Immature natural killer cell (primary cell): ENCODE results near the gene KITLG. TPM values are rescaled to one million over a fixed set of nuclear protein-coding genes. Genes with fewer than 3 reads are reported as not detected.
"Not testable (repeated sequence)": the region's sequence is repeated elsewhere in the genome, so short reads cannot be mapped to it uniquely, and the experiment has no call there.

Source experiments
- DNase-seq, 3 donors: peaks; one replicate each; pipeline ENCODE4 v3.0.0; 2022; ENCODE audit warnings: mixed read lengths in 1 of 3
- H3K27ac Mint-ChIP-seq, 6 donors: one replicate each; pipeline ENCODE4 v1.8.0; 2020; ENCODE audit warnings: mixed read lengths in 6 of 6, mild to moderate bottlenecking in 5 of 6, inconsistent platforms in 4 of 6, moderate library complexity in 3 of 6
- H3K27me3 Mint-ChIP-seq, 3 donors: one replicate each; pipeline ENCODE4 v1.8.0; 2020 to 2021; ENCODE audit warnings: low read depth in 3 of 3, mild to moderate bottlenecking in 3 of 3, mixed read lengths in 3 of 3, moderate library complexity in 3 of 3, inconsistent platforms in 1 of 3
- H3K36me3 Mint-ChIP-seq, 3 donors: one replicate each; pipeline ENCODE4 v1.8.0; 2020; ENCODE audit warnings: mixed read lengths in 3 of 3, inconsistent platforms in 2 of 3, mild to moderate bottlenecking in 2 of 3
- H3K4me1 Mint-ChIP-seq, 2 donors: one replicate each; pipeline ENCODE4 v1.8.0; 2020; ENCODE audit warnings: inconsistent platforms in 2 of 2, mild to moderate bottlenecking in 2 of 2, mixed read lengths in 2 of 2, moderate library complexity in 1 of 2
- H3K4me3 Mint-ChIP-seq, 5 donors: one replicate each; pipeline ENCODE4 v1.8.0; 2020; ENCODE audit warnings: mild to moderate bottlenecking in 5 of 5, mixed read lengths in 5 of 5, inconsistent platforms in 3 of 5, moderate library complexity in 3 of 5
- H3K9me3 Mint-ChIP-seq, 6 donors: one replicate each; pipeline ENCODE4 v1.8.0; 2020; ENCODE audit warnings: mild to moderate bottlenecking in 6 of 6, mixed read lengths in 6 of 6, inconsistent platforms in 4 of 6, moderate library complexity in 3 of 6
- polyA plus RNA-seq, 3 donors: library from polyadenylated mRNA; unstranded; fragments of 300-500 nt; fragmentation: Illumina TruSeq; gene quantifications; one replicate each; pipeline ENCODE4 v1.2.3, GENCODE V29; 2021

KITLG gene
- not detected for polyA plus RNA-seq

- DNase-seq: no peak
- H3K4me3 Mint-ChIP-seq: peak within 1 kb of the TSS in 1 of 5 donors; percentile 17
Observed at GRCh38 chr12:88580051-88580871, at the start of gene KITLG. Gene KITLG (minus strand): TSS chr12:88580471. CDS start chr12:88580278, 193 bp downstream.

GRCh38 chr12:88628856-88629509 lies 48.7 kb upstream of the KITLG start:
- no peak for DNase-seq
- Mint-ChIP-seq H3K4me3 (no peak overlapping the region), H3K4me1 (no peaks in the 10 kb centered on the region), H3K27me3 (peaks cover 0 to 2% (median 0%) of the 10 kb centered on the region in 3 donors), H3K36me3 (no peaks in the 10 kb centered on the region), H3K9me3 (peaks cover 0 to 5% (median under 1%) of the 10 kb centered on the region in 6 donors), H3K27ac (no peak overlapping the region)

More at GRCh38 chr12:88580051-88580871, at the start of gene KITLG:
- no peak within 1 kb of the TSS for H3K27ac Mint-ChIP-seq
- H3K27me3 Mint-ChIP-seq: peaks cover 5 to 10% (median 8%) of the 10 kb centered on the region in 3 donors
- H3K4me1 Mint-ChIP-seq: peaks cover 0 to 3% of the 10 kb centered on the region in 2 donors
- H3K9me3 Mint-ChIP-seq: peaks cover 2 to 11% (median 4%) of the 10 kb centered on the region in 6 donors
- no peaks in the 10 kb centered on the region for H3K36me3 Mint-ChIP-seq

- H3K4me3 Mint-ChIP-seq, H3K27ac Mint-ChIP-seq, H3K4me1 Mint-ChIP-seq, H3K36me3 Mint-ChIP-seq, DNase-seq, H3K9me3 Mint-ChIP-seq, H3K27me3 Mint-ChIP-seq: not testable (repeated sequence)
Observed at GRCh38 chr12:88628035-88628434, 47.8 kb upstream of the KITLG start.

- no peak overlapping the region for H3K27ac Mint-ChIP-seq
- DNase-seq: no peak
- no peak overlapping the region for H3K4me3 Mint-ChIP-seq
- H3K9me3 Mint-ChIP-seq: peaks cover 0 to 5% (median 2%) of the 10 kb centered on the region in 6 donors
- peaks cover 0 to 2% (median 0%) of the 10 kb centered on the region in 3 donors for H3K27me3 Mint-ChIP-seq
- no peaks in the 10 kb centered on the region for H3K4me1 Mint-ChIP-seq
- H3K36me3 Mint-ChIP-seq: no peaks in the 10 kb centered on the region
Observed at GRCh38 chr12:88627501-88627900, 47.2 kb upstream of the KITLG start.

- DNase-seq: no peak
- no peaks in the 10 kb centered on the region for H3K4me1 Mint-ChIP-seq
- H3K9me3 Mint-ChIP-seq: peaks cover 0 to 14% (median 1%) of the 10 kb centered on the region in 6 donors
- H3K27ac Mint-ChIP-seq: no peak overlapping the region
- H3K27me3 Mint-ChIP-seq: no peaks in the 10 kb centered on the region
- H3K4me3 Mint-ChIP-seq: no peak overlapping the region
- H3K36me3 Mint-ChIP-seq: no peaks in the 10 kb centered on the region
Observed at GRCh38 chr12:88625356-88625755, 45.1 kb upstream of the KITLG start.

GRCh38 chr12:88624911-88625310 lies 44.6 kb upstream of the KITLG start:
- Mint-ChIP-seq H3K9me3 (peaks cover 0 to 14% (median 1%) of the 10 kb centered on the region in 6 donors), H3K4me3 (no peak overlapping the region), H3K36me3 (no peaks in the 10 kb centered on the region), H3K27me3 (no peaks in the 10 kb centered on the region), H3K4me1 (no peaks in the 10 kb centered on the region), H3K27ac (no peak overlapping the region)
- DNase-seq: no peak

GRCh38 chr12:88623777-88624548 lies 43.7 kb upstream of the KITLG start:
- peaks cover 0 to 14% (median 1%) of the 10 kb centered on the region in 6 donors for H3K9me3 Mint-ChIP-seq
- H3K4me1 Mint-ChIP-seq: no peaks in the 10 kb centered on the region
- H3K27me3 Mint-ChIP-seq: no peaks in the 10 kb centered on the region
- DNase-seq: no peak
- no peaks in the 10 kb centered on the region for H3K36me3 Mint-ChIP-seq
- no peak overlapping the region for H3K4me3 Mint-ChIP-seq
- H3K27ac Mint-ChIP-seq: no peak overlapping the region

- H3K9me3 Mint-ChIP-seq: peaks cover 0 to 14% (median 3%) of the 10 kb centered on the region in 6 donors
- DNase-seq: no peak
- H3K4me1 Mint-ChIP-seq: no peaks in the 10 kb centered on the region
- no peaks in the 10 kb centered on the region for H3K36me3 Mint-ChIP-seq
- H3K27me3 Mint-ChIP-seq: no peaks in the 10 kb centered on the region
- no peak overlapping the region for H3K4me3 Mint-ChIP-seq
- H3K27ac Mint-ChIP-seq: no peak overlapping the region
Observed at GRCh38 chr12:88617352-88617751, 37.1 kb upstream of the KITLG start.

- H3K9me3 Mint-ChIP-seq: peaks cover 1 to 11% (median 4%) of the 10 kb centered on the region in 6 donors
- no peaks in the 10 kb centered on the region for H3K27me3 Mint-ChIP-seq
Observed at GRCh38 chr12:88615490-88615889, 35.2 kb upstream of the KITLG start.

GRCh38 chr12:88604646-88605045 lies 24.4 kb upstream of the KITLG start:
- H3K4me3 Mint-ChIP-seq: no peak overlapping the region
- peaks cover 8 to 43% (median 28%) of the 10 kb centered on the region in 6 donors for H3K9me3 Mint-ChIP-seq

More at GRCh38 chr12:88615490-88615889, 35.2 kb upstream of the KITLG start:
- H3K4me3 Mint-ChIP-seq: no peak overlapping the region
- H3K27ac Mint-ChIP-seq: no peak overlapping the region
- H3K4me1 Mint-ChIP-seq: no peaks in the 10 kb centered on the region
- no peak for DNase-seq
- no peaks in the 10 kb centered on the region for H3K36me3 Mint-ChIP-seq

GRCh38 chr12:88600272-88600671 lies 20.0 kb upstream of the KITLG start:
- Mint-ChIP-seq H3K4me3 (no peak overlapping the region), H3K36me3 (no peaks in the 10 kb centered on the region), H3K4me1 (no peaks in the 10 kb centered on the region), H3K9me3 (peaks cover 0 to 11% (median 8%) of the 10 kb centered on the region in 6 donors), H3K27ac (no peak overlapping the region), H3K27me3 (no peaks in the 10 kb centered on the region)
- no peak for DNase-seq

More at GRCh38 chr12:88604646-88605045, 24.4 kb upstream of the KITLG start:
- DNase-seq: no peak
- no peaks in the 10 kb centered on the region for H3K36me3 Mint-ChIP-seq
- no peaks in the 10 kb centered on the region for H3K27me3 Mint-ChIP-seq
- H3K27ac Mint-ChIP-seq: no peak overlapping the region
- H3K4me1 Mint-ChIP-seq: no peaks in the 10 kb centered on the region

GRCh38 chr12:88597365-88597764 lies 17.1 kb upstream of the KITLG start:
- Mint-ChIP-seq H3K27ac (no peak overlapping the region), H3K4me3 (no peak overlapping the region), H3K9me3 (peaks cover 0 to 6% (median 5%) of the 10 kb centered on the region in 6 donors), H3K36me3 (no peaks in the 10 kb centered on the region), H3K4me1 (no peaks in the 10 kb centered on the region), H3K27me3 (peaks cover 0 to 1% (median 0%) of the 10 kb centered on the region in 3 donors)
- no peak for DNase-seq

- Mint-ChIP-seq H3K4me3 (no peak overlapping the region), H3K36me3 (no peaks in the 10 kb centered on the region), H3K4me1 (no peaks in the 10 kb centered on the region), H3K27ac (no peak overlapping the region), H3K9me3 (peaks cover 0 to 6% (median 4%) of the 10 kb centered on the region in 6 donors), H3K27me3 (peaks cover 0 to 1% (median 0%) of the 10 kb centered on the region in 3 donors)
- no peak for DNase-seq
Observed at GRCh38 chr12:88595697-88596096, 15.4 kb upstream of the KITLG start.
